OCI-LY7 (cell line): ENCODE measurements around the gene PDCD11.

Experiments
- CTCF ChIP-seq: fragments of 200-600 bp; sonication (generic); conservative IDR thresholded peaks from 2 replicates; pipeline ENCODE4 v1.5.1; 2014; ENCODE audit warnings: mild to moderate bottlenecking, antibody characterized with exemption, low read length, moderate library complexity, mixed read lengths
- EZH2phosphoT487 ChIP-seq: fragments of 200-600 bp; sonication (generic); IDR thresholded peaks from 2 replicates; pipeline ENCODE4 v1.6.1; 2018; ENCODE audit warnings: low read depth, borderline replicate concordance, mild to moderate bottlenecking, mixed run types, antibody characterized with exemption, low read length, moderate library complexity, mixed read lengths

GRCh38 chr10:103417601-103418000 is 21.2 kb downstream of the PDCD11 start:
- TF ChIP-seq CTCF (no peak), EZH2phosphoT487 (no peak)
